ENCODE data around the gene BAZ2A. TPM values are rescaled to one million over a fixed set of nuclear protein-coding genes. Genes with fewer than 3 reads are reported as not detected.
"Not testable (repeated sequence)": the region's sequence is repeated elsewhere in the genome, so short reads cannot be mapped to it uniquely, and the experiment has no call there.

BAZ2A gene
- total RNA-seq, 1 donor from 2014 or later: 128 TPM

DNA sequence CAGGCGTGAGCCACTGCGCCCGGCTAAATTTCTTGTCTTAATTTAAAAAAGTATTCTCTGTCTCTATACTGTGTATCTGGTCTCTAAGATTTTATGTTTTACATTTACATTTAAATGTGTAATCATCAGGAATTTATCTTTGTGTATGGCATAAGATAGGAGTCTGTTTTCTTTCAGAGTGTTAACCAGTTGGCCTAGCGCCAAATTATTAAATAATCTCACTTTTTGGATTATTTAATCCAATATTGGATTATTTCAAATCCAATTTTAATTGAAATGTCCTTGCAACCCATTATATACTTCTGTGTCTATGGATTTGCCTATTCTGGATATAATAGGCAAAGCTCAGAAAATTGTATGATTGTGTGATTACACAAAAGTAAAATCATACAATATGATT lies 45.0 kb downstream of the BAZ2A start:
- Mint-ChIP-seq H3K36me3 (ENCODE audit: insufficient read depth) (peaks cover 22% of the 10 kb centered on the region), H3K27ac (no peak overlapping the region), H3K4me1 (ENCODE audit: low read depth) (peaks cover under 1% of the 10 kb centered on the region), H3K27me3 (no peaks in the 10 kb centered on the region), H3K4me3 (ENCODE audit: low read depth) (no peak overlapping the region), H3K9me3 (ENCODE audit: low read depth) (no peaks in the 10 kb centered on the region)
- no peak for DNase-seq (ENCODE audit: low spot score, unreplicated experiment)
- TF ChIP-seq, protein P1, sequence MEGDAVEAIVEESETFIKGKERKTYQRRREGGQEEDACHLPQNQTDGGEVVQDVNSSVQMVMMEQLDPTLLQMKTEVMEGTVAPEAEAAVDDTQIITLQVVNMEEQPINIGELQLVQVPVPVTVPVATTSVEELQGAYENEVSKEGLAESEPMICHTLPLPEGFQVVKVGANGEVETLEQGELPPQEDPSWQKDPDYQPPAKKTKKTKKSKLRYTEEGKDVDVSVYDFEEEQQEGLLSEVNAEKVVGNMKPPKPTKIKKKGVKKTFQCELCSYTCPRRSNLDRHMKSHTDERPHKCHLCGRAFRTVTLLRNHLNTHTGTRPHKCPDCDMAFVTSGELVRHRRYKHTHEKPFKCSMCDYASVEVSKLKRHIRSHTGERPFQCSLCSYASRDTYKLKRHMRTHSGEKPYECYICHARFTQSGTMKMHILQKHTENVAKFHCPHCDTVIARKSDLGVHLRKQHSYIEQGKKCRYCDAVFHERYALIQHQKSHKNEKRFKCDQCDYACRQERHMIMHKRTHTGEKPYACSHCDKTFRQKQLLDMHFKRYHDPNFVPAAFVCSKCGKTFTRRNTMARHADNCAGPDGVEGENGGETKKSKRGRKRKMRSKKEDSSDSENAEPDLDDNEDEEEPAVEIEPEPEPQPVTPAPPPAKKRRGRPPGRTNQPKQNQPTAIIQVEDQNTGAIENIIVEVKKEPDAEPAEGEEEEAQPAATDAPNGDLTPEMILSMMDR (IDR thresholded peaks at IDR 0.05; ENCODE audit: unreplicated experiment): no peak

- Mint-ChIP-seq H3K36me3 (ENCODE audit: insufficient read depth) (peaks cover 7% of the 10 kb centered on the region), H3K27me3 (no peaks in the 10 kb centered on the region), H3K4me1 (ENCODE audit: low read depth) (no peaks in the 10 kb centered on the region), H3K4me3 (ENCODE audit: low read depth) (no peak overlapping the region), H3K9me3 (ENCODE audit: low read depth) (no peaks in the 10 kb centered on the region), H3K27ac (peak overlapping the region; percentile 16)
- no peak for DNase-seq (ENCODE audit: low spot score, unreplicated experiment)
- TF ChIP-seq, protein P1 (IDR thresholded peaks at IDR 0.05; ENCODE audit: unreplicated experiment): no peak
Observed at GRCh38 chr12:56581418-56582145, 48.5 kb downstream of the BAZ2A start.

DNA sequence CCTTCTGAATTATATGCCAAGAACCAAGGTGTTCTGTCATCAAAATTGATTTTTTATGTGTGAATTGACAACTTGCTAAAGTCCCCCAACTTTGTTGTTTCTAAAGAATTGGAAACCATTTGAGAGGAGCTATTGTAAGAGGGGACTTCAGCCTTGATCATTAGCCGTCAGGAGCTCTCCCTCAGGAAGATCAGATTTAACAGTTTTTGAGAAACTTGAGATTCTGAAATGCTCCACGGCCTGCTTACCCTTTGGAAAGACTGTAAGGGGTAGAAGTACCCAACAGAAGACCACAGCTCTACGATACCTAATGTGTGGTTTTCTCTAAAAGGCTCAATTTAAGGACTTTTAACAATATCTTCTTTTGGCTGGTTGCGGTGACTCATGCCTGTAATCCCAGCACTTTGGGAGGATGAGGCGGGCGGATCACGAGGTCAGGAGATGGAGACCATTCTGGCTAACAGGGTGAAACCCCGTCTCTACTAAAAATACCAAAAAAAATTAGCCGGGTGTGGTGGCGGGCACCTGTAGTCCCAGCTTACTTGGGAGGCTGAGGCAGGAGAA lies 51.1 kb downstream of the BAZ2A start:
- TF ChIP-seq, protein P1 (IDR thresholded peaks at IDR 0.05; ENCODE audit: unreplicated experiment): no peak
- no peak overlapping the region for H3K27ac Mint-ChIP-seq

DNA sequence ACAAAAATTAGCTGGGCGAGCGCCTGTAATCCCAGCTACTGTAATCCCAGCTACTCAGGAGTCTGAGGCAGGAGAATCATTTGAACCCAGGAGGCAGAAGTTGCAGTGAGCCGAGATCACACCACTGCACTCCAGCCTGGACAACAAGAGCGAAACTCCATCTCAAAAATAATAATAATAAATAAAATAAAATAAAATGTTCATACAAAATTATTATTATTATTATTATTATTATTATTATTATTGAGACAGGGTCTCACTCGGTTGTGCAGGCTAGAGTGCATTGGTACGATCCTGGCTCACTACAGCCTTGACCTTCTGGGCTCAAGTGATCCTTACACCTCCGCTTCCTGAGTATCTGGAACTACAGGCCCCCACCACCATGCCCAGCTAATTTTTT lies 52.9 kb downstream of the BAZ2A start:
- H3K27ac Mint-ChIP-seq; H3K4me1 Mint-ChIP-seq (ENCODE audit: low read depth); H3K4me3 Mint-ChIP-seq (ENCODE audit: low read depth); H3K27me3 Mint-ChIP-seq; DNase-seq (ENCODE audit: low spot score, unreplicated experiment); H3K36me3 Mint-ChIP-seq (ENCODE audit: insufficient read depth); H3K9me3 Mint-ChIP-seq (ENCODE audit: low read depth): not testable (repeated sequence)

More for the DNA sequence above, 51.1 kb downstream of the BAZ2A start:
- H3K4me3 Mint-ChIP-seq (ENCODE audit: low read depth): no peak overlapping the region
- no peaks in the 10 kb centered on the region for H3K9me3 Mint-ChIP-seq (ENCODE audit: low read depth)
- no peaks in the 10 kb centered on the region for H3K4me1 Mint-ChIP-seq (ENCODE audit: low read depth)
- no peaks in the 10 kb centered on the region for H3K27me3 Mint-ChIP-seq
- DNase-seq (ENCODE audit: low spot score, unreplicated experiment): no peak
- H3K36me3 Mint-ChIP-seq (ENCODE audit: insufficient read depth): peaks cover 10% of the 10 kb centered on the region

GRCh38 chr12:56574210-56574609 lies 55.9 kb downstream of the BAZ2A start:
- no peak overlapping the region for H3K27ac Mint-ChIP-seq
- no peak overlapping the region for H3K4me3 Mint-ChIP-seq (ENCODE audit: low read depth)
- H3K27me3 Mint-ChIP-seq: no peaks in the 10 kb centered on the region
- TF ChIP-seq, protein P1 (IDR thresholded peaks at IDR 0.05; ENCODE audit: unreplicated experiment): no peak
- H3K9me3 Mint-ChIP-seq (ENCODE audit: low read depth): no peaks in the 10 kb centered on the region
- no peaks in the 10 kb centered on the region for H3K4me1 Mint-ChIP-seq (ENCODE audit: low read depth)
- H3K36me3 Mint-ChIP-seq (ENCODE audit: insufficient read depth): peaks cover 4% of the 10 kb centered on the region
- no peak for DNase-seq (ENCODE audit: low spot score, unreplicated experiment)

- H3K9me3 Mint-ChIP-seq (ENCODE audit: low read depth): no peaks in the 10 kb centered on the region
- no peak for DNase-seq (ENCODE audit: low spot score, unreplicated experiment)
- H3K27ac Mint-ChIP-seq: no peak overlapping the region
- no peak overlapping the region for H3K4me3 Mint-ChIP-seq (ENCODE audit: low read depth)
- H3K36me3 Mint-ChIP-seq (ENCODE audit: insufficient read depth): peaks cover 7% of the 10 kb centered on the region
- no peaks in the 10 kb centered on the region for H3K4me1 Mint-ChIP-seq (ENCODE audit: low read depth)
- TF ChIP-seq, protein P1 (IDR thresholded peaks at IDR 0.05; ENCODE audit: unreplicated experiment): no peak
- H3K27me3 Mint-ChIP-seq: no peaks in the 10 kb centered on the region
Observed at GRCh38 chr12:56572288-56572687, 57.8 kb downstream of the BAZ2A start.
